Activated naive CD8-positive, alpha-beta T cell treated with anti-CD3 and anti-CD28 coated beads, Interleukin-2, amount 10 ng/mL, durations not matched to agents 7 days and 5 days (primary cell): ENCODE measurements around the gene CCDC138. TPM values are rescaled to one million over a fixed set of nuclear protein-coding genes. Genes with fewer than 3 reads are reported as not detected.
A peak's percentile ranks its signal among the peaks of the same experiment; 100 is the strongest.
"Not testable (repeated sequence)": the region's sequence is repeated elsewhere in the genome, so short reads cannot be mapped to it uniquely, and the experiment has no call there.

Experiments used
- ATAC-seq: fragments of 150-1000 bp; cut with Tn5 transposase; one replicate; pipeline ENCODE4 v1.10.0; 2021; ENCODE audit warnings: low read depth, moderate library complexity
- POLR2A ChIA-PET: fragments of 350-600 bp; sonication (Branson Sonifier 250); formaldehyde crosslinking; loops from one replicate; lab custom pipeline; 2021; ENCODE audit warnings: antibody characterized with exemption; lab: Charles Lee
- DNase-seq: peaks from one replicate; pipeline ENCODE4 v3.0.0; 2021
- H3K27ac Mint-ChIP-seq: one replicate; pipeline ENCODE4 v1.8.0; 2022; ENCODE audit warnings: mild to moderate bottlenecking, mixed read lengths
- H3K27me3 Mint-ChIP-seq: one replicate; pipeline ENCODE4 v1.8.0; 2022; ENCODE audit warnings: mild to moderate bottlenecking, moderate library complexity, mixed read lengths
- H3K36me3 Mint-ChIP-seq: one replicate; pipeline ENCODE4 v1.8.0; 2021; ENCODE audit warnings: mild to moderate bottlenecking, mixed read lengths
- H3K4me1 Mint-ChIP-seq: one replicate; pipeline ENCODE4 v1.8.0; 2021; ENCODE audit warnings: mixed read lengths
- H3K4me3 Mint-ChIP-seq: one replicate; pipeline ENCODE4 v1.8.0; 2022; ENCODE audit warnings: mild to moderate bottlenecking, moderate library complexity, mixed read lengths
- H3K9me3 Mint-ChIP-seq: one replicate; pipeline ENCODE4 v1.8.0; 2021; ENCODE audit warnings: mixed read lengths
- total RNA-seq, 2 experiments: library from RNA; stranded (reverse); gene quantifications; one replicate each; pipeline ENCODE4 v1.2.3, GENCODE V29; 2021

CCDC138 gene, protein sequence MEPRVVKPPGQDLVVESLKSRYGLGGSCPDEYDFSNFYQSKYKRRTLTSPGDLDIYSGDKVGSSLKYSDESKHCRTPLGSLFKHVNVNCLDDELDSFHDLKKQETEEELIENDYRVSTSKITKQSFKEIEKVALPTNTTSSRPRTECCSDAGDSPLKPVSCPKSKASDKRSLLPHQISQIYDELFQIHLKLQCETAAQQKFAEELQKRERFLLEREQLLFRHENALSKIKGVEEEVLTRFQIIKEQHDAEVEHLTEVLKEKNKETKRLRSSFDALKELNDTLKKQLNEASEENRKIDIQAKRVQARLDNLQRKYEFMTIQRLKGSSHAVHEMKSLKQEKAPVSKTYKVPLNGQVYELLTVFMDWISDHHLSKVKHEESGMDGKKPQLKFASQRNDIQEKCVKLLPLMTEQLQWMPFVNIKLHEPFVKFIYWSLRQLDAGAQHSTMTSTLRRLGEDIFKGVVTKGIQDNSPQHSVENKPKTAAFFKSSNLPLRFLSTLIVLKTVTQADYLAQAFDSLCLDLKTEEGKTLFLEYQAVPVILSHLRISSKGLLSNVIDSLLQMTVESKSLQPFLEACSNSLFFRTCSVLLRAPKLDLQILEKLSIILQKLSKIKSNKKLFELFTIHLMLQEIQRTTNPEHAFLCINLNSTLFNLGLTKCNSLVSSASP
- total RNA-seq = 1 to 10 TPM; 8.0 to 8.4 TPM

DNA sequence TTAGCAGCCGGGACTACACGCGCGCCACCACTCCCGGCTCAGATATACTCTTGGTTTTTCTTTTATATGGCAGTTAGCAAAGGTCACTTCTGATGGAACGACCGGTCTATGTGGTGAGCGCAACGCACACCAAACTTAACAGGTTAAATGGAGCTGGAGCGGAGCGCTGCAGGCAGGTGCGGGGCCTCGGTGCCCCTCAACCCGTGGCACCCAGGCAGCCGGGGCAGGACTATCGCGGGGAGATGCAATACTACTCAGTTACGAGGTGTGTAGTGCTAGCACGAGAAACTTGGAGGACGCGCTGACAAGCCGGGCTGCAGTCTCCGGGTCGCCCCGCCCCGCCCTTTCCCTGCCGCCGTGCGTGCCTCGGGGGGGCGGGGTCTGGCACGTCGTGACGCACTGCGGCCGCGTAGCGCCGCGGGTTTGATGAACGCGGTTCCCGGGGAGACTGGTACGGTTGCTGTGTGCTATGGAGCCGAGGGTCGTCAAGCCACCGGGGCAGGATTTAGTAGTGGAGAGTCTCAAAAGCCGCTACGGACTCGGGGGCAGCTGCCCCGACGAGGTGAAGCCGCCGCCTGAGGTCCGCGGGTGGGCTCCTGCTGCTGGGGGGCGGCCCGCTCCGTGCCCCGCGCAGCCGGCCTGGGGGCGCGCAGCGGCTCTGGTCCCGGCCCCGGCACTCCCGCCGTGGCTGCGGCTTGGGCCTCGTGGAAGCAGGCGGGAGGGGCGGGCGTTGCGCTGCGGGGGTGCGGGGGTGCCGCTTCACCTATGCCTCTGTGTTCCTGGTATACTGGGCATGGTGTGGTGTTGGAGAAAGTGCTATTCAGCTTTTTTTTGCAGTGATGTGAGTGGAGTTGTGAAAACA, at the start of gene CCDC138:
Gene CCDC138 (plus strand): TSS at position 418 of the 862 bp plus-strand sequence. CDS start 52 bp downstream, at position 470.
- Mint-ChIP-seq H3K9me3 (no peaks in the 10 kb centered on the region), H3K27ac (peak within 1 kb of the TSS; percentile 99), H3K27me3 (no peaks in the 10 kb centered on the region), H3K4me1 (peaks cover 18% of the 10 kb centered on the region), H3K36me3 (peaks cover 18% of the 10 kb centered on the region), H3K4me3 (peak within 1 kb of the TSS; percentile 100)
- POLR2A ChIA-PET = interaction anchor here (0.6 to 0.7 kb wide), 2 partner anchors 55 to 338 kb away, joined by 3 read pairs; partner anchors contain the start of gene GCC2
- ATAC-seq = peak; percentile 98
- DNase-seq = peak; percentile 96

DNA sequence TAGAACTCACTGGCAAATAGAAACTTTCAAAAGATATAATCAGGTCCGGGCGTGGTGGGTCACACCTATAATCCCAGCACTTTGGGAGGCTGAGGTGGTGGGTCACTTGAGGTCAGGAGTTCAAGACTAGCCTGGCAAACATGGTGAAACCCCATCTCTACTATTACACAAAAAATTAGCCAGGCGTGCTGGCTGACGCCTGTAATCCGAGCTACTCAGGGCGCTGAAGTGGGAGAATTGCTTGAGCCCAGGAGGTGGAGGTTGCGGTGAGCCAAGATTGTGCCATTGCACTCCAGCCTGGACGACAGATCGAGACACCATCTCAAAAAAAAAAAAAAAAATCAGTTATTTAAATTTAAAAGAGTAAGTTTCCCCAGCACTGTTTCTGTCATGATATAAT, 28.6 kb upstream of the CCDC138 start:
- DNase-seq, H3K27me3 Mint-ChIP-seq, H3K9me3 Mint-ChIP-seq, H3K4me3 Mint-ChIP-seq, H3K27ac Mint-ChIP-seq, H3K4me1 Mint-ChIP-seq, POLR2A ChIA-PET, ATAC-seq: not testable (repeated sequence)
- peaks cover 12% of the 10 kb centered on the region for H3K36me3 Mint-ChIP-seq

DNA sequence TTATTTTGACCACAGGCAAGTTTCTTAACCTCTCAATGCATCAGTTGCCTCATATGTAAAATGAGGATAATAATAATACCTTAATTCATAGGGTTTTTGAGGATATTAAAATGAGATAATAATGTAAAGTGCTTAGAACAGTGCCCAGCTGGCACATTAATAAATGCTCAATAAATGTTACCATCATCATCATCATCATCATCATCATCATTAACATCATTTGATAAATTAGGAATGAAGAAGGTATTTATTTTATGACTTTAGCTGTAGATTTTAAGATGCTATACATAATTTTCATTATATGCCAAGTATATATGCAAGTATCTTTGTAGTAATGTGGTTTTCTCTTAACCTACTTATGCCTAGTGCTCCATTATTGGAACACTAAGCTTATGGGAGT, 24.0 kb upstream of the CCDC138 start:
- H3K36me3 Mint-ChIP-seq = peaks cover 36% of the 10 kb centered on the region

DNA sequence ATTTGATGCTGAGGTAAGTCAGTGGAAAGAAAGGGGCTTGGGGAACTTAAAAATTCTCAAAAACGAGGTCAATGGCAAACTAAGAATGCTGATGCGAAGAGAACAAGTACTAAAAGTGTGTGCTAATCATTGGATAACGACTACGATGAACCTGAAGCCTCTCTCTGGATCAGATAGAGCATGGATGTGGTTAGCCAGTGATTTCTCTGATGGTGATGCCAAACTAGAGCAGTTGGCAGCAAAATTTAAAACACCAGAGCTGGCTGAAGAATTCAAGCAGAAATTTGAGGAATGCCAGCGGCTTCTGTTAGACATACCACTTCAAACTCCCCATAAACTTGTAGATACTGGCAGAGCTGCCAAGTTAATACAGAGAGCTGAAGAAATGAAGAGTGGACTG, 19.9 kb upstream of the CCDC138 start:
- H3K9me3 Mint-ChIP-seq, H3K4me1 Mint-ChIP-seq, ATAC-seq, H3K27me3 Mint-ChIP-seq, DNase-seq, POLR2A ChIA-PET, H3K4me3 Mint-ChIP-seq, H3K27ac Mint-ChIP-seq: not testable (repeated sequence)
- H3K36me3 Mint-ChIP-seq = peaks cover 52% of the 10 kb centered on the region

More for the DNA sequence above, 24.0 kb upstream of the CCDC138 start:
- POLR2A ChIA-PET, DNase-seq, H3K27ac Mint-ChIP-seq, H3K9me3 Mint-ChIP-seq, H3K4me1 Mint-ChIP-seq, H3K4me3 Mint-ChIP-seq, ATAC-seq, H3K27me3 Mint-ChIP-seq: not testable (repeated sequence)

DNA sequence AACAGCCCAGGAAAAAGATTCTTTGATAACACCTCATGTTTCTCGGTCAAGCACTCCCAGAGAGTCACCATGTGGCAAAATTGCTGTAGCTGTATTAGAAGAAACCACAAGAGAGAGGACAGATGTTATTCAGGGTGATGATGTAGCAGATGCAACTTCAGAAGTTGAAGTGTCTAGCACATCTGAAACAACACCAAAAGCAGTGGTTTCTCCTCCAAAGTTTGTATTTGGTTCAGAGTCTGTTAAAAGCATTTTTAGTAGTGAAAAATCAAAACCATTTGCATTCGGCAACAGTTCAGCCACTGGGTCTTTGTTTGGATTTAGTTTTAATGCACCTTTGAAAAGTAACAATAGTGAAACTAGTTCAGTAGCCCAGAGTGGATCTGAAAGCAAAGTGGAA, 18.7 kb upstream of the CCDC138 start:
- H3K9me3 Mint-ChIP-seq, POLR2A ChIA-PET, H3K4me1 Mint-ChIP-seq, ATAC-seq, H3K4me3 Mint-ChIP-seq, DNase-seq, H3K27me3 Mint-ChIP-seq, H3K27ac Mint-ChIP-seq: not testable (repeated sequence)
- peaks cover 59% of the 10 kb centered on the region for H3K36me3 Mint-ChIP-seq

DNA sequence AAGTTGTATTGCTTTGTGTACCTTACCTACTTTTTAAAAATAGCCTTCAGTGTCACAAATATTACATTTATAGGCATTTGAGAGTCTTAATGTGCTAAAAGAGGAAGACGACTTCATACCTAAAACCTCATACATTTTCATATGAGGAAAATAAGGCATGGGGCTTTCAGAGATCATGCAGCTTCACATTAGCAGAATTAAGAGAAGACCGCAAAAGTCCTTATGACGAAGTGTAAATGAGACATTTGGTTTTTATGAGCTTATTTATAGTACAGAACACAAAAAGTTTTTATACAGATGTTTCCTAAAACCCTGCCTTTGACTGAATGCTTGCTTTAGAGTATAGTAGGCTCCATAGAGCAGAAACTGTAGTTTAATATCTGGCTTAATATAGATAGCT, 10.1 kb upstream of the CCDC138 start:
- Mint-ChIP-seq H3K36me3 (peaks cover 29% of the 10 kb centered on the region), H3K27me3 (no peaks in the 10 kb centered on the region), H3K9me3 (no peaks in the 10 kb centered on the region), H3K4me3 (no peak overlapping the region), H3K4me1 (peaks cover 5% of the 10 kb centered on the region), H3K27ac (no peak overlapping the region)
- ATAC-seq = no peak
- no peak for DNase-seq
- POLR2A ChIA-PET = no interaction called here

DNA sequence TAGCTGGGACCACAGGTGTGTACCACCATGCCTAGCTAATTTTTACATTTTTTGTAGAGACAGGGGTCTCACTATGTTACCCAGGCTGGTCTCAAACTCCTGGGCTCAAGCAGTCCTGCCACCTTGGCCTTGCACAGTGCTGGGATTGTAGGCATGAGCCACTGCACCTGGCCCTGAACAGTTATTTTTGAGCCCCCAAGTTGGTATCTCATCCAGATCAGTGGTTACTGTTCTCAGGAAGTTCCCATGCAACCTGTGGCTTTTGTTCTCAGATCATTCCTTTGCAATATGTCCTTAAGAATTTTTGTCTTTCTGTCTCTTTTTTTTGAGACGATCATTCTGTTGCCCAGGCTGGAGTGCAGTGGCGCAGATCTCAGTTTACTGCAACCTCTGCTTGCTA, 7.7 kb upstream of the CCDC138 start:
- Mint-ChIP-seq H3K9me3 (no peaks in the 10 kb centered on the region), H3K27me3 (no peaks in the 10 kb centered on the region), H3K4me3 (no peak overlapping the region), H3K36me3 (peaks cover 24% of the 10 kb centered on the region), H3K4me1 (peaks cover 5% of the 10 kb centered on the region), H3K27ac (no peak overlapping the region)
- ATAC-seq (no peak), DNase-seq (no peak)
- POLR2A ChIA-PET = no interaction called here

DNA sequence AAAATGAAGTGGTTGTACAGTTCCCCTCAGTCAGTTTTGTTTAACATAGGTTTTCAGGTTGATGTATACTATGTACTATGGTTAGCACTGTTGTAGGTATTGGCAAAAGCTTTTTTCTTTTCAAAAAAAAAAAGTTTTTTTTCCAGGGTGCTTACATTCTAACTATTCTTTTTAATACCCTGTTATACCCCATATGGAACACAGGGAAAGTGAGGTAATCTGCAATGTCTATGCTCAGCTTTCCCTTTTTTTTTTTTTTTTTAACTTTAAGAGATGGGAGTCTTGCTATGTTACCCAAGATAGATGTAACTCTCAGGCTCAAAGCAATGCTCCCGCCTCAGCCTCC, 590 bp upstream of the CCDC138 start:
- POLR2A ChIA-PET = interaction anchor here (0.6 to 0.7 kb wide), 2 partner anchors 55 to 337 kb away, joined by 3 read pairs; partner anchors contain the start of gene GCC2
- peak overlapping the region; percentile 99 for H3K27ac Mint-ChIP-seq
- peaks cover 18% of the 10 kb centered on the region for H3K4me1 Mint-ChIP-seq
- ATAC-seq (no peak), DNase-seq (no peak)
- H3K9me3 Mint-ChIP-seq = no peaks in the 10 kb centered on the region
- H3K36me3 Mint-ChIP-seq = peaks cover 18% of the 10 kb centered on the region
- H3K27me3 Mint-ChIP-seq = no peaks in the 10 kb centered on the region
- peak overlapping the region; percentile 100 for H3K4me3 Mint-ChIP-seq

DNA sequence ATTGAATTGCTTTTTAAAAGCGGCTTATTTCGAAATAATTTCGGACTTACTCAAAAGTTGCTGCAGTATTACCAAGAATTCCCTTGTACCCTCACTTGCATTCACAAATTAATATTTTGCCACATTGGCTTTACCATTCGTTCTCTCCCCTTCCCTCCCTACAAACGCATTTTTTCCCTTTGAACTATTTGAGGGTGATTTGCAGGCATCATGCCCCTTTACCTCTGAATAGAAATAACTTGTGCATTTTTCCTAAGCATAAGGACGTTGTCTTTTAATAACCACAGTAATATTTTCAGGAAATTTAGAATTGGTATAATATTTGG, 608 bp downstream of the CCDC138 start:
- Mint-ChIP-seq H3K9me3 (no peaks in the 10 kb centered on the region), H3K4me1 (peaks cover 18% of the 10 kb centered on the region), H3K27me3 (no peaks in the 10 kb centered on the region), H3K4me3 (peak overlapping the region; percentile 100), H3K36me3 (peaks cover 19% of the 10 kb centered on the region), H3K27ac (peak overlapping the region; percentile 71)
- DNase-seq (no peak), ATAC-seq (no peak)
- POLR2A ChIA-PET = no interaction called here

DNA sequence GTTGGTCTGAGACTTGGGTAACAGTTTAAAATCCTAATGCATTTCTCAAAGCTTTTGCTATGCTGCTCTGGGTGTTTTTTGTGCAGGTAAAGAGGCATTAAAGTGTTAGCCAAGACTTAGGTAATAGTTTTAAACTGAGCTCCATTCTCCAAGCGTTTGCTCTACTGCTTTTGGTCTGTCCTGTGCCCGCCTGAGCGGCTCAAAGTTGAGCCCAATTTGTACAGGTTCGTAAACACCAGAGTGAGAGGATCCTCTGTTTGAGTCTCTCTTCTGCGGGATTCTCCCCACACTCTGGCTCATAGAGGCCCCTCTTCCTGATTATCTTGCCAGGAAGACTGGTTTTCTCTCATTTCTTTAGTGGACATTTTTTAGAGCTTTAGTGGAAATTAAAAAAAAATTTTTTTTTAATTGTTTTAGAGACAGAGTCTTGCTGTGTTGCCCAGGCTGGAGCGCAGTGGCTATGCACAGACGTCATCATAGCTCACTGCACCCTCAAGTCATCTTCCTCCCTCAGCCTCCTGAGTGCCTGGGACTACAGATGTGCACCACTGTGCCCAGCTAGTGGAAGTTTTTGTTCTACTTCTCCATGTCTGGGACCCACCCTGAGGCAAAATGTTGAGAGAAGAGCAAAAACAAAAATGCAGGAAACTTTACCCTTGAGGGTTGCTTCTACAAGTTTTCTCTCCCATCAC, 16.6 kb downstream of the CCDC138 start:
- H3K27ac Mint-ChIP-seq = no peak overlapping the region
- H3K36me3 Mint-ChIP-seq = peaks cover 41% of the 10 kb centered on the region
- H3K4me3 Mint-ChIP-seq = no peak overlapping the region
- no peaks in the 10 kb centered on the region for H3K4me1 Mint-ChIP-seq
- no peak for ATAC-seq
- POLR2A ChIA-PET = no interaction called here
- no peaks in the 10 kb centered on the region for H3K27me3 Mint-ChIP-seq
- no peak for DNase-seq
- peaks cover 2% of the 10 kb centered on the region for H3K9me3 Mint-ChIP-seq

DNA sequence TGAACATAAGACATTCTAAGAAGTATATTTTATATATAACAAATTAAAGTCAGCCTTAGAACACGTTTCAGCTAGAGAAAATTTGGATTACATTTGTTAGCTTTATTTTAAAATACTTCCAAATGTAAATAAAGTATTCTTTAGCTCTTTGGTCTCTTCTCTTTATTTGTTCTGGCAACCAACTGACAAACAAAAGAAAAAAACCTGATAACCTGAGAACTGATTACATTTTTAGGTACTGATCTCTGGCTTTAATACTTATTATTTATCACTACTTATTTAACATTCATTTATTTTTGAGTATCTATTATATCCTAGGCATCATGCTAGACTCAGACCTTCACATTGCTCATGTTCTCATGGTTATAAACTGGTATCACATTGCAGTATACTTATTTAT, 18.5 kb downstream of the CCDC138 start:
- H3K36me3 Mint-ChIP-seq = peaks cover 49% of the 10 kb centered on the region

DNA sequence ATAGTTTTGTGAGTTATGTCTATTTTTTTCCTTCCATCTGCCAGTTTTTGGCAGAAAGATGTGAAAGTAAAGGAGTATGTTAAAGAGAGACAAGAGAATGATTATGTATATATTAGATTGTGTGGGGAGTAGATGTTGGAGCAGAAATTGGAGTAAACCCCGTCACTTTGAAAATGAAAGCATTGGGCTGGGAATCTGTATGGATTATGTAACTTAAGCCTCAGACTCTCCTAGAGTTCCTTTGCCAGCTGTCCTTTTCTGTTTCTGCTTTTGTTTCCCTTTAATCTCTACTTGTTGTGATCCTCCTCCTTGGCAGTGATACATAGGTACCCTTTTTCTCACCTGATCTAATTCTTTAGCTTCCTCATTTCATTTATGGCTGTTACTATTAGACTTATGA, 19.2 kb downstream of the CCDC138 start:
- Mint-ChIP-seq H3K36me3 (peaks cover 54% of the 10 kb centered on the region), H3K4me1 (no peaks in the 10 kb centered on the region), H3K9me3 (peaks cover 22% of the 10 kb centered on the region), H3K4me3 (no peak overlapping the region), H3K27me3 (no peaks in the 10 kb centered on the region), H3K27ac (no peak overlapping the region)
- POLR2A ChIA-PET = no interaction called here
- no peak for ATAC-seq
- DNase-seq = no peak

More for the DNA sequence above, 18.5 kb downstream of the CCDC138 start:
- H3K9me3 Mint-ChIP-seq = peaks cover 17% of the 10 kb centered on the region
- H3K27ac Mint-ChIP-seq = no peak overlapping the region
- H3K4me3 Mint-ChIP-seq = no peak overlapping the region
- no peak for ATAC-seq
- POLR2A ChIA-PET = no interaction called here
- no peaks in the 10 kb centered on the region for H3K4me1 Mint-ChIP-seq
- no peaks in the 10 kb centered on the region for H3K27me3 Mint-ChIP-seq
- no peak for DNase-seq
